Liver (tissue), 9 donors: ENCODE measurements around the gene MBP. TPM values are rescaled to one million over a fixed set of nuclear protein-coding genes. Genes with fewer than 3 reads are reported as not detected.
"Not testable (repeated sequence)": the region's sequence is repeated elsewhere in the genome, so short reads cannot be mapped to it uniquely, and the experiment has no call there.

Source experiments
- DNase-seq: peaks from one replicate; pipeline ENCODE4 v3.0.0-alpha.2; 2017; ENCODE audit warnings: low spot score
- H3K27ac ChIP-seq, 2 donors: one replicate each; pipeline ENCODE4 v1.7.0; 2013; ENCODE audit warnings: inconsistent platforms in 2 of 2, low read length in 2 of 2, control low read depth in 1 of 2, low read depth in 1 of 2, mild to moderate bottlenecking in 1 of 2
- H3K27me3 ChIP-seq, 4 donors: one replicate each; pipeline versions ENCODE4 v1.6.1 to v1.7.0; 2013; ENCODE audit warnings: low read length in 3 of 4, inconsistent platforms in 1 of 4, mild to moderate bottlenecking in 1 of 4, moderate library complexity in 1 of 4; ENCODE audit not compliant: control insufficient read depth in 4 of 4, insufficient read depth in 4 of 4
- H3K36me3 ChIP-seq, 4 donors: one replicate each; pipeline versions ENCODE4 v1.6.1 to v1.7.0; 2013; ENCODE audit warnings: low read length in 3 of 4, mild to moderate bottlenecking in 3 of 4, low read depth in 1 of 4, moderate library complexity in 1 of 4; ENCODE audit not compliant: control insufficient read depth in 4 of 4, insufficient read depth in 3 of 4
- H3K4me1 ChIP-seq, 4 donors: one replicate each; pipeline versions ENCODE4 v1.6.1 to v1.7.0; 2013; ENCODE audit warnings: low read length in 3 of 4, mild to moderate bottlenecking in 3 of 4, moderate library complexity in 1 of 4; ENCODE audit not compliant: control insufficient read depth in 4 of 4, insufficient read depth in 4 of 4
- H3K4me3 ChIP-seq, 3 donors: one replicate each; pipeline versions ENCODE4 v1.6.1 to v1.7.0; 2013; ENCODE audit warnings: low read length in 3 of 3, control low read depth in 1 of 3, low read depth in 1 of 3, mild to moderate bottlenecking in 1 of 3
- H3K9ac ChIP-seq, 2 donors: one replicate each; pipeline ENCODE4 v1.7.0; 2013; ENCODE audit warnings: low read length in 2 of 2, mild to moderate bottlenecking in 2 of 2, moderate library complexity in 2 of 2, control low read depth in 1 of 2, low read depth in 1 of 2
- H3K9me3 ChIP-seq, 4 donors: one replicate each; pipeline versions ENCODE4 v1.6.1 to v1.7.0; 2013; ENCODE audit warnings: low read length in 3 of 4; ENCODE audit not compliant: control insufficient read depth in 4 of 4
- ATF3 ChIP-seq: IDR thresholded peaks from 2 replicates; pipeline ENCODE4 v1.6.1; 2016; ENCODE audit warnings: antibody characterized with exemption
- CTCF ChIP-seq: fragments of 150-350 bp; IDR thresholded peaks from 2 replicates; pipeline ENCODE4 v1.5.1; 2017; ENCODE audit warnings: improper control_type of control experiment, low read depth, low read length; ENCODE audit not compliant: missing input control
- EGR1 ChIP-seq, 2 donors: IDR thresholded peaks; 2 replicates each; pipeline ENCODE4 v1.6.1; 2016 to 2018; ENCODE audit warnings: antibody characterized with exemption in 2 of 2, low read depth in 2 of 2
- FOXA1 ChIP-seq: IDR thresholded peaks from 2 replicates; pipeline ENCODE4 v1.6.1; 2016; ENCODE audit warnings: antibody characterized with exemption
- GABPA ChIP-seq, 2 donors: IDR thresholded peaks in 1 of 2; conservative IDR thresholded peaks in 1 of 2; 2 replicates each; pipeline ENCODE4 v1.6.1; 2016; ENCODE audit warnings: antibody characterized with exemption in 2 of 2, mild to moderate bottlenecking in 1 of 2, moderate library complexity in 1 of 2
- HNF4A ChIP-seq, 2 donors: conservative IDR thresholded peaks; 2 replicates each; pipeline ENCODE4 v1.6.1; 2016; ENCODE audit warnings: antibody characterized with exemption in 2 of 2, mild to moderate bottlenecking in 2 of 2
- HNF4G ChIP-seq: IDR thresholded peaks from 2 replicates; pipeline ENCODE4 v1.6.1; 2016; ENCODE audit warnings: antibody characterized with exemption
- JUND ChIP-seq, 2 donors: IDR thresholded peaks; 2 replicates each; pipeline ENCODE4 v1.6.1; 2016; ENCODE audit warnings: antibody characterized with exemption in 2 of 2
- MAX ChIP-seq: IDR thresholded peaks from 2 replicates; pipeline ENCODE4 v1.6.1; 2016; ENCODE audit warnings: antibody characterized with exemption
- NR2F2 ChIP-seq: IDR thresholded peaks from 2 replicates; pipeline ENCODE4 v1.6.1; 2016; ENCODE audit warnings: antibody characterized with exemption
- RAD21 ChIP-seq, 2 donors: IDR thresholded peaks; 2 replicates each; pipeline ENCODE4 v1.6.1; 2016; ENCODE audit warnings: antibody characterized with exemption in 2 of 2, mild to moderate bottlenecking in 2 of 2
- RXRA ChIP-seq, 2 donors: IDR thresholded peaks; 2 replicates each; pipeline ENCODE4 v1.6.1; 2017 to 2018; ENCODE audit warnings: antibody characterized with exemption in 2 of 2, mild to moderate bottlenecking in 1 of 2
- SP1 ChIP-seq: IDR thresholded peaks from 2 replicates; pipeline ENCODE4 v1.6.1; 2018; ENCODE audit warnings: antibody characterized with exemption, mild to moderate bottlenecking
- TAF1 ChIP-seq: conservative IDR thresholded peaks from 2 replicates; pipeline ENCODE4 v1.6.1; 2016; ENCODE audit warnings: antibody characterized with exemption, mild to moderate bottlenecking
- YY1 ChIP-seq: IDR thresholded peaks from 2 replicates; pipeline ENCODE4 v1.6.1; 2016; ENCODE audit warnings: antibody characterized with exemption, mild to moderate bottlenecking
- ZBTB33 ChIP-seq: IDR thresholded peaks from 2 replicates; pipeline ENCODE4 v1.6.1; 2016; ENCODE audit warnings: antibody characterized with exemption
- WGBS: extraction: QIAGEN DNeasy Blood & Tissue Kit; methylation state at CpG from one replicate; pipeline ENCODE4 v1.1.7; 2013; 5-methylcytosine and 5-hydroxymethylcytosine counted together
- polyA plus RNA-seq, 2 donors: library from polyadenylated mRNA; stranded (reverse) in 1 of 2; unstranded in 1 of 2; fragments of 200-250 nt in 1 of 2; fragments of >200 nt in 1 of 2; fragmentation: Nextera tagmentation in 1 of 2; extraction: Ambion mirVana in 1 of 2; gene quantifications; one replicate each; pipeline versions ENCODE4 v1.2.1 to v1.2.3, GENCODE V29; 2013 to 2015
- total RNA-seq, 2 donors: library from RNA; depleted of rRNA; stranded (reverse); fragments of >200 nt; gene quantifications; one replicate each; pipeline ENCODE4 v1.2.3, GENCODE V29; 2014
- donor health status: healthy.
- donor health status: healthy.
- donor health status: healthy.
- donor health status: healthy.
- donor health status: healthy.

Gene MBP
- total and polyA plus RNA-seq, 4 donors: 9.7 to 23.3 (median 17.7) TPM

GRCh38 chr18:76951456-76952247 lies 180.9 kb downstream of the MBP start:
- WGBS: 94% methylated on average over 12 of the region's 12 CpGs
- DNase-seq: no peak
- H3K4me1 ChIP-seq: peaks cover 6 to 42% (median 33%) of the 10 kb centered on the region in 4 donors
- no peak overlapping the region for H3K4me3 ChIP-seq
- peaks cover 0 to 11% (median 8%) of the 10 kb centered on the region in 4 donors for H3K36me3 ChIP-seq
- no peak overlapping the region for H3K9ac ChIP-seq
- H3K9me3 ChIP-seq: no peaks in the 10 kb centered on the region
- no peak overlapping the region for H3K27ac ChIP-seq
- no peaks in the 10 kb centered on the region for H3K27me3 ChIP-seq
- TF ChIP-seq TAF1 (no peak), NR2F2 (no peak), ZBTB33 (no peak), CTCF (no peak), EGR1 (IDR thresholded peaks at IDR 0.05; ENCODE audit: low read depth in 2 of 2) (no peak), GABPA (IDR thresholded peaks at IDR 0.05 in 1 of 2, conservative IDR thresholded peaks at IDR 0.05 in 1 of 2) (no peak), RAD21 (IDR thresholded peaks at IDR 0.05) (no peak)

- DNase-seq: no peak
- Histone ChIP-seq H3K4me3 (no peak overlapping the region), H3K27ac (no peak overlapping the region), H3K9me3 (no peaks in the 10 kb centered on the region), H3K27me3 (no peaks in the 10 kb centered on the region), H3K36me3 (peaks cover 0 to 11% (median 8%) of the 10 kb centered on the region in 4 donors), H3K9ac (no peak overlapping the region), H3K4me1 (peaks cover 0 to 12% (median 7%) of the 10 kb centered on the region in 4 donors)
- WGBS: 94% methylated on average over 8 of the region's 8 CpGs
- TF ChIP-seq HNF4A (conservative IDR thresholded peaks at IDR 0.05): no peak
- no peak for TF ChIP-seq MAX
- TF ChIP-seq RXRA (IDR thresholded peaks at IDR 0.05): no peak
- TF ChIP-seq ATF3: no peak
- TF ChIP-seq YY1: no peak
- TF ChIP-seq JUND (IDR thresholded peaks at IDR 0.05): no peak
- no peak for TF ChIP-seq HNF4G
- TF ChIP-seq SP1: no peak
- TF ChIP-seq EGR1 (IDR thresholded peaks at IDR 0.05; ENCODE audit: low read depth in 2 of 2): no peak
- TF ChIP-seq NR2F2: no peak
- TF ChIP-seq FOXA1: no peak
- no peak for TF ChIP-seq GABPA (IDR thresholded peaks at IDR 0.05 in 1 of 2, conservative IDR thresholded peaks at IDR 0.05 in 1 of 2)
Observed at GRCh38 chr18:76948345-76948744, 184.2 kb downstream of the MBP start.

DNA sequence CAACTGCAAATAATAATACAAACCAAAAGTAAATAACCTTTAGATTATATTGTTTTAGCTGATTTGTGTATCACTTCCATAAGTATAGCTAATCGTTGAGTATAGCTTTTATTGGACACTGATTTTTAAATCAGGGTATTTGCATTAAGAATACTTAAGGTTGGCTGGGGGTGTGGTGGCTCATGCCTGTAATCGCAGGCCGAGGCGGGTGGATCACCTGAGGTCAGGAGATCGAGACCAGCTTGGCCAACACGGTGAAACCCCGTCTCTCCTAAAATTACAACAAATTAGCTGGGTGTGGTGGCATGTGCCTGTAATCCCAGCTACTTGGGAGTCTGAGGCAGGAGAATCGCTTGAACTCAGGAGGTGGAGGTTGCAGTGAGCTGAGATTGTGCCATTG lies 188.2 kb downstream of the MBP start:
- H3K27ac ChIP-seq, H3K9me3 ChIP-seq, H3K27me3 ChIP-seq, H3K9ac ChIP-seq, DNase-seq, H3K4me1 ChIP-seq, H3K4me3 ChIP-seq: not testable (repeated sequence)
- H3K36me3 ChIP-seq: peaks cover 0 to 12% (median 9%) of the 10 kb centered on the region in 4 donors
- WGBS: 92% methylated on average over 8 of the region's 8 CpGs
